ENCODE data around the gene EPHA10. TPM values are rescaled to one million over a fixed set of nuclear protein-coding genes. Genes with fewer than 3 reads are reported as not detected.

EPHA10 gene
- total RNA-seq, 1 experiment from 2014 or later, result 7.6 TPM

- Histone ChIP-seq H3K9me3 (ENCODE audit: insufficient read depth, low read depth) (no peaks in the 10 kb centered on the region), H3K9me2 (ENCODE audit: insufficient read depth) (no peaks in the 10 kb centered on the region), H3K36me3 (ENCODE audit: low read depth) (0 out of 2 replicates have a peak, but pooled peaks cover under 1% of the 10 kb centered on the region), H3F3A (ENCODE audit: insufficient read depth, low read depth) (peaks cover 19% of the 10 kb centered on the region; the same call in 1 of the 2 replicates), H3K27me3 (ENCODE audit: insufficient read depth, low read depth) (no peaks in the 10 kb centered on the region), H3K4me3 (no peak overlapping the region), H3K79me2 (ENCODE audit: low read depth) (no peaks in the 10 kb centered on the region), H3K4me2 (no peak overlapping the region), H3K4me1 (replicated peaks; ENCODE audit: insufficient read depth) (no peaks in the 10 kb centered on the region), H3K27ac (no peak overlapping the region), H2AFZ (no peak overlapping the region), H4K20me1 (ENCODE audit: insufficient read depth) (no peaks in the 10 kb centered on the region)
- DNase-seq, result no peak
- no peak for TF ChIP-seq CTCF (conservative IDR thresholded peaks at IDR 0.05)
- no peak for TF ChIP-seq EZH2 (IDR thresholded peaks at IDR 0.05; ENCODE audit: low read depth)
- CTCF ChIA-PET, result no interaction called here
- BruUV-seq (replicated peaks), result no TSS peak
- POLR2A ChIA-PET (ENCODE audit: unreplicated experiment), result no interaction called here
- intact Hi-C loops (cut with micrococcal nuclease; ENCODE audit: unreplicated experiment), result no loop called here
Measured at GRCh38 chr1:37714226-37714625, 50.7 kb downstream of the EPHA10 start.

GRCh38 chr1:37708471-37708870 lies 56.4 kb downstream of the EPHA10 start:
- H3K4me1 ChIP-seq (replicated peaks; ENCODE audit: insufficient read depth), result no peaks in the 10 kb centered on the region
- H3K36me3 ChIP-seq (ENCODE audit: low read depth), result peaks cover 22% of the 10 kb centered on the region
- H2AFZ ChIP-seq, result no peak overlapping the region
- no peaks in the 10 kb centered on the region for H3K79me2 ChIP-seq (ENCODE audit: low read depth)
- H3K27me3 ChIP-seq (ENCODE audit: insufficient read depth, low read depth), result no peaks in the 10 kb centered on the region
- no peaks in the 10 kb centered on the region for H3K9me2 ChIP-seq (ENCODE audit: insufficient read depth)
- no peak for TF ChIP-seq CTCF (conservative IDR thresholded peaks at IDR 0.05)
- TF ChIP-seq EZH2 (IDR thresholded peaks at IDR 0.05; ENCODE audit: low read depth), result no peak
- POLR2A ChIA-PET (ENCODE audit: unreplicated experiment), result no interaction called here
- H4K20me1 ChIP-seq (ENCODE audit: insufficient read depth), result no peaks in the 10 kb centered on the region
- CTCF ChIA-PET, result no interaction called here
- no TSS peak for BruUV-seq (replicated peaks)
- H3F3A ChIP-seq (ENCODE audit: insufficient read depth, low read depth), result peaks cover 22% of the 10 kb centered on the region; the same call in 1 of the 2 replicates
- DNase-seq, result no peak
- intact Hi-C loops (cut with micrococcal nuclease; ENCODE audit: unreplicated experiment), result no loop called here
- H3K9me3 ChIP-seq (ENCODE audit: insufficient read depth, low read depth), result no peaks in the 10 kb centered on the region
- H3K27ac ChIP-seq, result no peak overlapping the region
- no peak overlapping the region for H3K4me2 ChIP-seq
- no peak overlapping the region for H3K4me3 ChIP-seq

- intact Hi-C loops (cut with micrococcal nuclease; ENCODE audit: unreplicated experiment), result no loop called here
- ChIA-PET POLR2A (ENCODE audit: unreplicated experiment) (no interaction called here), CTCF (no interaction called here)
- no peak for DNase-seq
- Histone ChIP-seq H3K4me1 (replicated peaks; ENCODE audit: insufficient read depth) (no peaks in the 10 kb centered on the region), H3K36me3 (ENCODE audit: low read depth) (peaks cover 28% of the 10 kb centered on the region), H3K4me3 (no peak overlapping the region), H3K9me2 (ENCODE audit: insufficient read depth) (no peaks in the 10 kb centered on the region), H3K4me2 (no peak overlapping the region), H4K20me1 (ENCODE audit: insufficient read depth) (no peaks in the 10 kb centered on the region), H3K79me2 (ENCODE audit: low read depth) (no peaks in the 10 kb centered on the region), H3K27me3 (ENCODE audit: insufficient read depth, low read depth) (no peaks in the 10 kb centered on the region), H3K9me3 (ENCODE audit: insufficient read depth, low read depth) (no peaks in the 10 kb centered on the region), H2AFZ (no peak overlapping the region), H3K27ac (no peak overlapping the region), H3F3A (ENCODE audit: insufficient read depth, low read depth) (peaks cover 8% of the 10 kb centered on the region; the same call in 1 of the 2 replicates)
- TF ChIP-seq CTCF (conservative IDR thresholded peaks at IDR 0.05) (no peak), EZH2 (IDR thresholded peaks at IDR 0.05; ENCODE audit: low read depth) (no peak)
- BruUV-seq (replicated peaks), result no TSS peak
Measured at GRCh38 chr1:37705399-37705798, 59.5 kb downstream of the EPHA10 start.
